ENCODE results near the gene ARPIN.
"Not testable (repeated sequence)": the region's sequence is repeated elsewhere in the genome, so short reads cannot be mapped to it uniquely, and the experiment has no call there.

Gene ARPIN

GRCh38 chr15:89877083-89877425, 35.7 kb downstream of the ARPIN start:
- no peak for DNase-seq

GRCh38 chr15:89876396-89877082, 36.2 kb downstream of the ARPIN start:
- no peak for DNase-seq

- DNase-seq, result no peak
Measured at GRCh38 chr15:89875741-89876140, 37.0 kb downstream of the ARPIN start.

- peak; percentile 63 for DNase-seq
Measured at GRCh38 chr15:89874926-89875564, 37.7 kb downstream of the ARPIN start.

GRCh38 chr15:89870688-89871288, 42.0 kb downstream of the ARPIN start:
- no peak for DNase-seq

- DNase-seq, result no peak
Measured at GRCh38 chr15:89870006-89870405, 42.7 kb downstream of the ARPIN start.

DNA sequence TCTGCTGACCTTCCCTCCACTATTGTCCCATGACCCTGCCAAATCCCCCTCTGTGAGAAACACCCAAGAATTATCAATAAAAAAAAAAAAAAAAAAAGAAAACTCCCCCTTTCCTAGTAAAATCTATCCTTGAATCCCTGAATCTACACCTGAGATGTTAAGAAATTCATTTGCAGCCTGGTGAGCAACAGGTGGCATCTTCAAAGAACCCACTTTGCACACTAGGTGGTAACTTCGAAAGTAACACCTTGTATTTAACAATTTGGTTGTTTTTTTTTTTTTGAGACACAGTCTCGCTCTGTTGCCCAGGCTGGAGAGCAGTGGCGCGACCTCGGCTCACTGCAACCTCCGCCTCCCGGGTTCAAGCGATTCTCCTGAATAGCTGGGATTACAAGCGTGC, 43.3 kb downstream of the ARPIN start:
- DNase-seq, result not testable (repeated sequence)

DNA sequence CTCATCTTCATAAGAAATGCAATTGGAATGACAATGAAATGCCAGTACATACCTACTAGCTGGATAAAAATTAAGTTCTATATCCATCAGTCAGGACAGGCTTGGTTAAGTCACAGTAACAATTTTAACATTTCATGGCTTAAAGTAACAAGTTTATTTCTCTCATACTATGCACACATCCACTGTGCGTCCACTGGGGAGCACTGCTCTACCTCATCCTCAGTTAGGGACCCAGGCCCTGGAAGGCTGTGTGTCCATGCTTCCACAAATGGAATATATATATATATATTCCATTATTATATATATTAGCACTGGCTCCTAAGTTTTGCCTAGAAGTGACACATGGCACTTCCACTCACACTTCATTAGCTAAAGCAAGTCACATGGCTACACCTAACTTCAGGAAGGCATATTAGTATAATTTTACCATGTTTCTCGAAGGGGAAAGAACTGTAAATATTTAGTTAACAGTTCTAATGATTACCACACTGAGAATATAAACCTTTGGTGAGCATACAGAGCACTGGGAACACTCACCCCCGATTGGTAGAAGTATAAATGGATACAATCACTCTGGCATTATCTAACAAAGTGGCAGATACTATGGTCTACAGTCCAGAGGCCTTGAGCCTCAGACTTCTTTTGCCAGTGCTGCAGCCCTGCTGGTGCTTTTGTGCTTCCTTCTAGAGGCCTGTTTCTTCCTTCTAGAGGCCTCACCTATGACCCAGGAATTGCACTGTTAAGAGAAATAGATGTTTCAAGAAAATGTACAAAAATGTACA, 47.6 kb downstream of the ARPIN start:
- DNase-seq, result no peak

- no peak for DNase-seq
Measured at GRCh38 chr15:89863918-89864317, 48.8 kb downstream of the ARPIN start.

DNA sequence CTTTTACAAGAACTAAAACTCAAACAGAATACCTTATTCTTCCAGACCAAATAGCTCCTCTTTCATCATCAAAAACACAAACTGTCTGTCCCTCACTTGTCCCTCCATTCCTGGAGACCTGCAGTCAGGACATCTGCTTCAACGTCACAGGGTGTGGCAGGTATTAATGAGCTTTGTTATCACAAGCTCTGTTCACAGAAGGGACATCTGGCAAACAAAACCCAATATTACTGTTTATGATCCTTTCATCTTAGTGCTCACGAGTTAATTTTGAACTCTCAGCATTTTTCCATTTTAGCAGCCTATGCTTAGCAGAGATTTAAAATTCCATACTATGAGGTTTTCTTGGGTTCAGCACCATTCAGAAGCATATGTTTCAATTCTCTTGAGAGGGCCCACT, 51.9 kb downstream of the ARPIN start:
- no peak for DNase-seq

DNA sequence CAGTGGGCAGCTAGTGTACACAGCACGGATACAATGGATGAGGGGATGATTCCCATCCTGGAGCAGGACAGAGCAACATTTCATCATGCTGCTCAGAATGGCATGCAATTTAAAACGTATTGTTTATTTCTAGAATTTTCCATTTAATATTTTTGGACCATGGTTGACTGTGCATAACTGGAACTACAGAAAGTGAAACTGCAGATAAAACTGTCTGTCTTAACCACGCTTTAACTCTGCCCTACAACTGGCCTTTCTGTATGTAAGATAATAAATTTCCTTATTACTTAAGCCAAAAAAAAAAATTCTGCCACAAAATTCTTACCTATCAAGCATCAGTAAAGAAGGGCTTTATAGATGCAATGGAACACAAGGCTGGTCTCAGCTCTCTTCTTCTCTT, 52.3 kb downstream of the ARPIN start:
- no peak for DNase-seq

- no peak for DNase-seq
Measured at GRCh38 chr15:89858661-89859458, 53.9 kb downstream of the ARPIN start.

- no peak for DNase-seq
Measured at GRCh38 chr15:89857673-89858072, 55.1 kb downstream of the ARPIN start.

DNA sequence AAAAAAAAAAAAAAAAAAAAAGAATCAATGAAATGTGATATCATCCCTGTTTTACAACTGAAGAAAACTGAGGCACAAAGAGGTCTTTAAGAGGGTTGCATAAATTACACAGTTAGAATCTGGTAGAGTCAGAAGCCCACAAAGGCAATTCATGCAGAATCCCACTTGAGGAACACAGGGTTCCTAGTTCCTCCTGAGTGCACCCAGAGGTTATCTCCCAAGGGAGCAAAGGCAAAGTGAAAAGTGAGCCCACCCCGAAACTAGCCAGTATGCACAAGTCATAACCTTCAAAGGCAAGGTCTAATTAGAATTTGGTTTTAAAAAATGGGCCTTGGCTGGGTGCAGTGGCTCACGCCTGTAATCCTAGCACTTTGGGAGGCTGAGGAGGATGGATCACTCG, 56.8 kb downstream of the ARPIN start:
- DNase-seq, result no peak

DNA sequence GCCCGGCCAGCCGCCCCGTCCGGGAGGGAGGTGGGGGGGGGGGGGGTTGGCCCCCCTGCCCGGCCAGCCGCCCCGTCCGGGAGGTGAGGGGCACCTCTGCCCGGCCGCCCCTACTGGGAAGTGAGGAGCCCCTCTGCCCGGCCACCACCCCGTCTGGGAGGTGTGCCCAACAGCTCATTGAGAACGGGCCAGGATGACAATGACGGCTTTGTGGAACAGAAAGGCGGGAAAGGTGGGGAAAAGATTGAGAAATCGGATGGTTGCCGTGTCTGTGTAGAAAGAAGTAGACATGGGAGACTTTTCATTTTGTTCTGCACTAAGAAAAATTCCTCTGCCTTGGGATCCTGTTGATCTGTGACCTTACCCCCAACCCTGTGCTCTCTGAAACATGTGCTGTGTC, 57.9 kb downstream of the ARPIN start:
- not testable (repeated sequence) for DNase-seq

DNA sequence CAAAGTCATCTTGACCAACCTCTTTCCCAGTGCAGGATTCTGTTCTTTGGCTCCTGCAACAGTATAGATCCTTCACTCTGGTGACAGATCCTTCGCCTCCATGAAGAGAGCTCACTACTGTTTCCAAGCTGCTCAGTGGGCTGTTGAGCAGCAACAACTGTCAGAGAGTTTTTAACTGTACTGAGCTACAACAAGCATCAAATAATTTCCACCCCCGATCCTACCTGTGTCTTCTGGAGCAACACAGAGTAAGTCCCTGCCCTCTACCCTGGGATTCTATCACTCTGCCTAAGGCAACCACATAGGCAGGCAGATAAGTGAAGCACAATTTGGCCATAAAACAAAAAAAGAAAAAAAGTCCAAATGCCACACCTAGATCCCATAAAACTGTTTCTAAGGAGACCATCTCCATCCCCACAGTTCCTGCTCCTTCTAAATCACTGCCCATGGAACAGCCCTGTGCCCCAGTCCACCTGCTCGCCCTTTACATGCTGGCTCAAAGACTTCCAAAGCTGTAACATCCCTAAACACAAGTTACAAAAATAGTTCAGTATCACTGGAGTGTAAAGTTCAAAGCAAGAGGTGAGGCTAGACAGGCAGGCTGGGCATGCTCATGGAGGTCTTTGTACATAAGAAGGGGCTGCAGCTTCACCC, 60.3 kb downstream of the ARPIN start:
- no peak for DNase-seq

- no peak for DNase-seq
Measured at GRCh38 chr15:89851673-89852341, 60.9 kb downstream of the ARPIN start.

DNA sequence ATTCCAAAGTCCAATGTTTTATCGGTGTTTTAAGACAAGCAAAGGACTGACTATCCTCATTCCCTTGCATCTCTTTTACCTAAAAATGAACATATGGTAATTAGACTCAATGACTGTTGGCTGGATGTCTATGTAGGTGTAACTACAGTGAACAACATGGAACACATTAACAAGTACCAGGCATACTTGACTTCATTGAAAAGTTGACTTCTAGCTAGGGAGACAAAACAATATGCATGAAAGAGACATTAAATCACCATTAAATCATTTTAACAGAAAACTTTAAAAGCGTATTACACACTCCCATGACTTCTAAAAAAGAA, 63.8 kb downstream of the ARPIN start:
- DNase-seq, result no peak

GRCh38 chr15:89847101-89847500, 65.7 kb downstream of the ARPIN start:
- DNase-seq, result no peak

GRCh38 chr15:89845305-89845893, 67.4 kb downstream of the ARPIN start:
- DNase-seq, result peak; percentile 92

All from fibroblast of skin of abdomen (primary cell).